Amygdala (tissue), 56 donors: ENCODE measurements around the gene MLANA.

Source experiments
- DNase-seq, 56 donors: peaks; one replicate each; lab custom pipeline; 2025; lab: John Stamatoyannopoulos, UW

The MLANA gene, protein sequence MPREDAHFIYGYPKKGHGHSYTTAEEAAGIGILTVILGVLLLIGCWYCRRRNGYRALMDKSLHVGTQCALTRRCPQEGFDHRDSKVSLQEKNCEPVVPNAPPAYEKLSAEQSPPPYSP

DNA sequence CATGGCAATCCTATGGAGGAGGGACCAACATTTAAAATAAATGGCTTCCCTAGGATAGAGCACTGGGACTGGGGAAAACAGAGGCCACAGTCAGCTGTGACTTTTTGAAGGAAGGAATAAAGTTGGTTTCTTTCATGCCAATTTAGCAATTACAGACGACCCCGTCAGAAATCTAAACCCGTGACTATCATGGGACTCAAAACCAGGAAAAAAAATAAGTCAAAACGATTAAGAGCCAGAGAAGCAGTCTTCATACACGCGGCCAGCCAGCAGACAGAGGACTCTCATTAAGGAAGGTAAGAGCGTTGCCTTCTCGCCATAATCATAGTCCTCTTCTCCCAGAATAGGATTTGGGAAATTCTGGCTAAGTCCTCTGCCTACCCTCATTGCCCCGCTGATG lies at the start of gene MLANA:
TSS of gene MLANA (plus strand) at position 249 of the 400 bp plus-strand sequence. CDS start 1,586 bp downstream, outside the sequence.
- DNase-seq = no peak

GRCh38 chr9:5841771-5842573 lies 48.7 kb upstream of the MLANA start:
- no peak for DNase-seq

DNA sequence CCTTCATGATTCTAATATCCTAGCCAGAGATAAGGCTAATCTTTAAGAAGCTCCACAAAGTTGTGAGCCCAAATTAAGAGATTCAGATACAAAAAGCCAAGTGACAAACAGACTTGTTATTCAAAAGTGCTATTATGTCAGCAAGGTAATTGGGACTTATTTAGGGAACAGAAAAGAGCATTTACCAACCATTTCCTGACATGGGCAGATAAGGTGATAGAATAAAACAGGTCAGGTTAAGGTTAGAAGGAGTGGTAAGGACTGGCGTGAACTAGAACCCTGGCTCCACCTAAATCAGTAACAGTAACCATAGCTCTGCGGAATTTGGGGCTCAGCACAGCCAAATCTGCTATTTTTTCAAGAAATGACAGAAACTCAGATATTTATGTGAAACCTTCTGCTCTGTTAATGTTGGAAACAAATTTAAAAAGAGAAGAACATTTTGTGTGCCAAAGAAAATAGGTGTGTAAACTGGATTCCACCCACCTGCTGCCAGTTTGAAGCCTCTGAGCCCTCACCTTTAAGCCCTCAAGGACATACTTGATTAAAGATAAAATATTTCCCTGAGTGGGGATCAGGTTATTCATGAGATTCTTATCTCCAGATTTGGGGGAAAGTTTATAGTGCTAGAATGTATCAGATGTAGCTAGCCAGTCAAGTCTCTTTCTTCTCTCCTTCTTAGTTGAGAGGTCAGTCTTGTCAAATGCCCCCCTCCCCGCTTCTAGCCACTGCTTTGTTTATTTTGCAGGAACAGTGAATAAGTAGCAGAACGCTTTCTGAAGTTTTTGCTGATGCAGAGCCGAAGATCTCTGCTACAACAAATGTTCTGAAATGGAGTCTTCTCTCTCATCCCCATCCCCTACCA lies 47.5 kb upstream of the MLANA start:
- no peak for DNase-seq

- no peak for DNase-seq
Measured at GRCh38 chr9:5843794-5844471, 46.8 kb upstream of the MLANA start.

- DNase-seq = no peak
Measured at GRCh38 chr9:5845157-5845531, 45.5 kb upstream of the MLANA start.

GRCh38 chr9:5846096-5846495 lies 44.6 kb upstream of the MLANA start:
- no peak for DNase-seq

DNA sequence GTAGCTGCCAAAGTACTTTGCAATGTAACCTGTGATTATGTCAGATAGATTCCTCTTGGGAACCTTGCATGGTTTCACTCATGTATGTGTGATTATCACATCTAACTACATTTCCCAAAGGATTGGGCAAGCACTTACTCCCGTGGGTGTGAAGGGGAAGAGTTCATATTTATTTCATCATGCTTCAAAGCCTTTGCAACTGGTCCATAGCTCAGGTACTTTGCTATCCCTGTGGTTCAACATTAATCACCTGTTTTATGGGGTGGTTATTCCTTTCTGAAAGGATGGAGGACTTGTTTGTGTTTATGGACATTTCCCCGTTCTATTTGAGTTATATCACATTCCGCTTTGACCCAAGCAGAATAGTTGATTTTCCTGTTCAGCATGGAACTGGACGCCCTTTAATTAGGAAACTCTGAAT lies 44.2 kb upstream of the MLANA start:
- no peak for DNase-seq

DNA sequence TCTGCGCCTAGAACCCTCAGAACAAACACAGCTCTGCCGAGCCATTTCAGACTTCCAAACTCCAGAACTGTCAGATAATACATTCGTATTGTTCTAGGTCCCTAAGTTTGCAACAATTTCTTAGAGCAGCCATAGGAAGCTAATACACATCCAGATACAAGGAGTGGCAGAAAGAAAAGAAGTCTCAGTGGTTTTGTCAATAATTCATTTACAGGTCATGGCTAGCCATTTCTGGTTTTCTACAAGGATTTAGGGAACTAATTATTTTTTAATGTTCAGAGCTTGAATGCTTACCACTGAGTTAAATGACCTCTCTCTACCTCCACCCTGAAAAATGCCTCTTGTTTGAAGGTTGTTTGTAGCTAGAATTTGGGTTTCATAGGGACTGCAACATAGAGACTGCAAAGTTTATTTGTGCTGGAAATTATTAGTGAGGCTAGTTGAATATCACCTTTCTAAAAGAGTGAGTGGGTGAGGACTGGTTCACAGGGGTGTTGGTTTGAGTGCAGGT lies 42.3 kb upstream of the MLANA start:
- DNase-seq = no peak

DNA sequence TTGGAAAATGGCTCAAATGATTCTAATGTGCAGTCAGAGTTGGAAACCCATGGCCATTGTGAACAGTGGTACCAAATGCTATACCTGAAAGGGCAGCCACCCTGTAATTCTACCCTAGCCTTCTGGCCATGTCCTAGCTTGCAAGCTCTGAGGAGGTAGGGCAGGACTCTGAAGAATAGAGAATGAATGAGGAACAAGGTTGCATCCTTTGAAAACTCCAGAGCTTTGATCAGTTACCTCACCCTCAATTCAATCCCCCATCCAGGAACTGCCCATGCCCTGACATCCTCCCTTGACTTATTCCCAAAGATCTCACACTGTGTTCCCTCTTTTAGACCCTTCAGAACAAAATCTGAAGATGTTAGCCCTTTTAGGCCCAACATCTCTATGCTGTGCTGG lies 40.0 kb upstream of the MLANA start:
- DNase-seq = no peak

DNA sequence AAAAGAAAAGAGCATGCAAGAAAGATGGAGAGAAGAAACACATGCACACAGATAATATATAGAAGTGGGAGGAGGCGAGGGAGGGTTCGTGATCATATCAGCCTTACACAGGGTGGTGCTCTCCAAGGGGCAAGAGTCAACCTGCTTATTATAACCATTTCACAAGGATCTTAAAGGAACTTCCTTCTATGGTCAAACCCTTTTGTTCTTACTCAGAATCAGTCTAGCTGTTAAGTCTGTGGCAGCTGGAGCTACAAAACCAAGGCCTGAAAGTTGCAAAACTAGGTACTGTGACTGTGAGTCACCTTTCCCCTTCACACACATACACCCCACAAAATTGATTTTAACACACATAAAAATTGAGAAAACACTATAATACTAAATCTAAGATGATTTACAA lies 39.2 kb upstream of the MLANA start:
- DNase-seq = no peak

DNA sequence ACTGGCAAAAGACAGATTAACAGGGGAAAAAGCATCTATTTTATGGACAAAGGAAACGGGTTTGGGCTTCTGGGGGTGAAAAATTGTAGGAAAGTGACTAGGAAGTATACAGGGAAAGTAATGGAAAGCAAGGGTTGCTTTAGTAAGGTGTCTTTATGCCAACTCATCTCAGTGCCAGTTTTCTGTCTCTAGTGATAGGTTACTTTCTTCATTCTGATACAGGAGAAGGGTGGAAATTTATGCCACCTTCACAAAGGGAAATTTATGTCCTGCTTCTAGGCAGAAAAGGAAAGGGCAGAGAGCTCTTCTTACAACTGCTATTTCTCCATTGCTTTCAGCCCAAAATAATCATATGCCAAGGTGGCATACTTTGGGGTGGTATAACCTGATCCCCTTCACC lies 37.7 kb upstream of the MLANA start:
- no peak for DNase-seq

DNA sequence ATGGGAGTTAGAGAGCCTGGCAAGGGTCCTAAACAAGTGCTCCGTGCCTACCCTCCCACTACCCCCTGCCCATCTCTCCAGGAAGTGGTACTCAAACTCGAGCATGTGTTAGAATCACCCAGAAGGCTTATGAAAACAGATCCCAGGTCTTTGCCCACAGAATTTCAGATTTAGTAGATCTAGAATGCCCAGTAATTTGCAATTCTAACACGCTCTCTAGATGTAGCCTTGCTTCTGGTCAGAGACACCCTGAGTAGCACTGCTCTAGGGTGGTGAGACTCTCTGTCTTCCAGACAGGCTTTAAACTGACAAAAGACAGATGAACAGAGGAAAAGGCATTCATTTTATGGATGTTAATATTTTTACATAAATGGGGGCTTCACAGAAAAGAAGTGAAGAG lies 37.1 kb upstream of the MLANA start:
- no peak for DNase-seq

DNA sequence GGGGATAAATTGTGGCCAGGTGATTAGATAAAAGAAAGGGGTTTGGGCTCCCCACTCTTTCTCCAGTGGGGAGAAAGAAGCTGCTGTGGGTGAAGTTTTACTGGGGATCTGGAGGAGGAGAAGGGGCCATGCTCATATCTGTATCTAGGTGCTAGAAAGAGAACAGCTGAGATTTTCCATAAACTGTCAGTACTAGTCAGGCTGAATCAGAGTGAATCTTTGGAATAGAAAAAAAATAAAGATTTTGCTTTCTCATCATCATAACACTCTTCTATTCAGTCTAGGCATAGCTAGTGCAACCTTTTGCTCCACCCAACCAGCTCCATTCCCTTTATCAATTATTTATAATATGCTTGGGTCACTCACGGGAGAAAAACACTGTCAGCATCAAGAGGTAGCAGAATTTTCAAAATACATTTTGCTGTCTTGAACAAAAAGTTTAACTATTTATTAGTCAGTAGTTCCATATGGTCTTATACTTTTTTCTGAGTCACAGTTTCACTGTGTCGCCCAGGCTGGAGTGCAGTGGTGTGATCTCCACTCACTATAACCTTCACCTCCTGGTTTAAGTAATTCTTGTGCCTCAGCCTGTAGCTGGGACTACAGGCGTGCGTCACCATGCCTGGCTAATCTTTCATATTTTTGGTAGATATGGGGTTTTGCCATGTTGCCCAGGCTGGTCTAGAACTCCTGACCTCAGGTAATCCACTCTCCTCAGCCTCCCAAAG lies 36.5 kb upstream of the MLANA start:
- no peak for DNase-seq

- no peak for DNase-seq
Measured at GRCh38 chr9:5857928-5858327, 32.8 kb upstream of the MLANA start.

- DNase-seq = no peak
Measured at GRCh38 chr9:5858833-5859232, 31.9 kb upstream of the MLANA start.

- no peak for DNase-seq
Measured at GRCh38 chr9:5863092-5863746, 27.5 kb upstream of the MLANA start.

DNA sequence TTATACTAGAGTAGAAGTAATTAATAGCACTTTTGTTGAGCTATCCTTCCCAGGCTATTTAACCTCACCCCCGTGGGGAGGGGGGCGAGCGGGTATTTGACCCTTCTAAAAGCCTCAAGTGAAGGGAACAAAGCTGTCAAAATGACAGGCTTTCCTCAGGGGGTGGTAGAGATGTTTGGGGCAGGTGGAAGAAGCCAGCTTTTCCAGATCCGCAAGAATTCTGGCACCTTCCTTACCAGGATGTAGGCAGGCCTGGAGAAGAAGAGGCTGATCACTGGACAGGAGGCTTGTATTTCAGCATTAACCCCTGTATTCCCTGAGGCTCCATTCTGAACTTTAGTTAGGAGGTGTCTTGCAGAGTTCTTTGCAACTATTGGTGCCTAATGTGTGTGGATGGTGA lies 26.2 kb upstream of the MLANA start:
- DNase-seq = no peak

GRCh38 chr9:5866272-5866671 lies 24.4 kb upstream of the MLANA start:
- DNase-seq = no peak

DNA sequence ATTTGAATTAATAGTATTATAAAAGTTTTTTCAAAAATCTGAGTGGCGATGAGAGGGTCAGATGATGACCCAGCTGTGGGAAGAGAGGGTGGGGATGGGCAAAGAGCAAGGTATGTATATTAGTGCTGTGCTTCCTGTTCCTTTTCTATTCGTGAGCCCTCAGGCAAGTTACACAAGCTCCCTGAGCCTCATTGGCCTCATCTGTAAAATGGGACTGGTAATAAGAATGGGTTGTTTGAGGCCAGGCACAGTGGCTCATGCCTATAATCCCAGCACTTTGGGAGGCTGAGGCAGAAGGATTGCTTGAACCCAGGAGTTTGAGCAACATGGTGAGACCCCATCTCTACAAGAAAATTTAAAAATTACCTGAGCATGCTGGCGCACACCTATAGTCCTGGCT lies 24.0 kb upstream of the MLANA start:
- DNase-seq = no peak

- no peak for DNase-seq
Measured at GRCh38 chr9:5868235-5868634, 22.5 kb upstream of the MLANA start.
